Activated CD8-positive, alpha-beta memory T cell treated with anti-CD3 and anti-CD28 coated beads, Interleukin-2, amount 50 U/mL, for 1 hour (primary cell): ENCODE data around the gene CLMP.

ENCODE experiments used
- DNase-seq: peaks from one replicate; pipeline ENCODE4 v3.0.0-alpha.2; 2020; ENCODE audit errors: extremely low read depth

The CLMP gene

GRCh38 chr11:123056835-123057491 lies 138.1 kb downstream of the CLMP start:
- DNase-seq, result no peak

- no peak for DNase-seq
Observed at GRCh38 chr11:123055191-123055901, 139.7 kb downstream of the CLMP start.

GRCh38 chr11:123054301-123055065 lies 140.6 kb downstream of the CLMP start:
- no peak for DNase-seq

DNA sequence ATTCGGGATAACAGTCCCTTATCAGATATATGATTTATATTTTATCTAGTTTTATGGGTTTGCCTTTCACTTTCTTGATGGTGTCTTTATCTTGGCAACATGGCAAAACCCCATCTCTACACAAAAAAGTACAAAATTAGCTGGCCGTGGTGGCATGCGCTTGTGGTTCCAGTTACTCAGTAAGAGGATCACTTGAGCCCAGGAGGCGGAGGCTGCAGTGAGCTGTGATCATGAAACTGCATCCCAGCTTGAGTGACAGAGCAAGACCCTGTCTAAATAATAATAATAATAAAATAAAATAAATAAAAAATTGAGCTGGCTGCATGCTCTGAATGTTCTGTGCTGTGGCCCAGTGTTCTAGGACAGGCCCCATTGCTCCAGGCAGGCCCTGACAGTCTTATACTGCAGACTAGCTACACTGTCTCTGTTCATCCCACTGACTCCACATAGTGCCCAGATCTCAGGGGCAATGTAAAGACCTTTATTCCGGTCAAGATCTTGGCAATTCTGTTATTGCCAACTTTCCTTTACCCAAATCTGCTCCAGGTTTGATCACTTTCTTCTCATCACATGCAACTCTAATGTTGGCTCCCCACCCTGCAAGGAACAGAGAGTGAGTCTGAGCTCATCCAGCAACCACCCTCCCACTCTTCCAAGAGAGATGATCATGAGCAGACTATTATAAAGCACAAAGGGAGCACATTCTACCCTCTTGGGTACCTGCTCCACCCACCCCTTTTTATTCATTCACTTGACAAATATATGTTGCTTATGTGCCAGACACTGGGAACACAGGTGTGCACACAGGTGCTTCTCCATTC lies 141.9 kb downstream of the CLMP start:
- DNase-seq, result no peak

GRCh38 chr11:123051634-123052033 lies 143.4 kb downstream of the CLMP start:
- DNase-seq, result no peak

- DNase-seq, result no peak
Observed at GRCh38 chr11:123051146-123051545, 143.9 kb downstream of the CLMP start.

- DNase-seq, result no peak
Observed at GRCh38 chr11:123047947-123048293, 147.1 kb downstream of the CLMP start.

GRCh38 chr11:123047266-123047946 lies 147.6 kb downstream of the CLMP start:
- no peak for DNase-seq

DNA sequence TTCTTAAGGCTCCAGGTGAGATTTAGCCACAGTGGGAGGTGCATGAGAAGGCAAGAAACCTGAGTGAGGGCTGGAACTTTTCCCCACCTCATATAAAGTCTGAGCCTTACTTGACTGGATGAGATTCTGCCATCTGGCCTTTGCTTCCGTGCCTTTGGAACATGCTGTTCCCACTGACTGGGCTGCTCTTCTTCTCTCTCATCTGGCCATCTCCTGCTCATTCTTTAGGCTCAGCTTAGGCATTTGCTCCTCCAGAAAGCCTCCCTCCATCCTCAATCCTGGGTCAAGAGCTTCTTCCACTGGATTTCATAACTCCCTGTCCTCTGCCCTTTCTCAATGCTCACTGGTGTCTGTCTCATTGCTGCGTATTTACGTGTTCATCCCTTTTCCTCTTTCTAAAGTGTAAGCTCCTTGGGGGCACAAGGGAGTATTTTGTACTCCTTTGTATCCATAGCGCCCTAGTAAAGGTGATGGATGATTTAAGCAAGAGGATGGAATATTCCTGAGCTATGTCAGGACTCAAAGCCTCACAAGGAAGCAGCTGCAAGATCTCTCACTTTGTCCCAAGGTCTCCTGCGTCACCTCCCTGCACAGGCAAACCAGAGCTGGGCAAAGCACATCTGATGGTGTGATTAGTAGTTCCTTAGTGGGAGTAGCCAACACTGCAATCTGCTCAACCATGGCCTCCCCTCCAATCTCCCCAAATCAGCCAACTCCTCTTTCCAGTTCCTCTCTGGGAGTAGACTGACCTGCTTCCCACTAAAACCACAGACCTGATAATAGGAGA lies 148.4 kb downstream of the CLMP start:
- no peak for DNase-seq

DNA sequence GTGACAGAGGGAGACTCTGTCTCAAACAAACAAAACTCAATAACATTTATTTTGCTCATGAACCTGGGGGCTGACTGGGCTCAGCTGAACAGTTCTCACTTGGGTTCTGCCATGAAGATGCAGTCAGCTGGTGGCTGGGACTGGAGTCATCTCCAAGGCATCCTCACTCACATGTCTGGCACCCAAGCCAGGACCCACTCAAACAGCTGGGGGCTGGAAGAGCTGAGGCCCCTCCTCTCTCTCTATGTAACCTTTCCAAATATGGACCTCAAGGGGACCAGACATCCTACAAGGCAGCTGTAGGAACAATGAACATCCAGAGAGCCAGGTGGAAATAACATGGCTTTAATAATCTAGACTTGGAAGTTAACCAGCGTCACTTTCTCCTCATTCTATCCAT lies 149.9 kb downstream of the CLMP start:
- no peak for DNase-seq

- DNase-seq, result no peak
Observed at GRCh38 chr11:123041185-123041584, 153.9 kb downstream of the CLMP start.

GRCh38 chr11:123040111-123040432 lies 155.0 kb downstream of the CLMP start:
- no peak for DNase-seq

DNA sequence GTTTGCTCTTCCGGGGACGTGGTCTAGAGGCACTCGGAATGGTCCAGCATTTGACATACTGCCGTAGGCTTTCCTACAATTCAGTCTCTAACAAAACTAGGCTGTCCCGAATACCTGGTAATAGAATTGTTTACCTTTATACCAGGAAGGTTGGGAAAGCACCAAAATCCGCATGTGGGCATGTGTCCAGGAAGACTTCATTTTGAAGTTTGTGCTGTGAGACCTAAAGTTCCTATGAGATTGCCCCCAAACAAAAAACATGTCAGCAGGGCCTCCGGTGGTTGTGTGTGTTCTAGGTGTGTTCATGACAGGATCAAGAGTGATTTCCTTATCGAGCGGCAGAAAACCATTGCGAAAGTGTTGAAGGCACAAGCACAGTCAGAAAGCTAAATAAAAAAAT lies 159.2 kb downstream of the CLMP start:
- DNase-seq, result no peak

GRCh38 chr11:123034597-123034996 lies 160.5 kb downstream of the CLMP start:
- no peak for DNase-seq

DNA sequence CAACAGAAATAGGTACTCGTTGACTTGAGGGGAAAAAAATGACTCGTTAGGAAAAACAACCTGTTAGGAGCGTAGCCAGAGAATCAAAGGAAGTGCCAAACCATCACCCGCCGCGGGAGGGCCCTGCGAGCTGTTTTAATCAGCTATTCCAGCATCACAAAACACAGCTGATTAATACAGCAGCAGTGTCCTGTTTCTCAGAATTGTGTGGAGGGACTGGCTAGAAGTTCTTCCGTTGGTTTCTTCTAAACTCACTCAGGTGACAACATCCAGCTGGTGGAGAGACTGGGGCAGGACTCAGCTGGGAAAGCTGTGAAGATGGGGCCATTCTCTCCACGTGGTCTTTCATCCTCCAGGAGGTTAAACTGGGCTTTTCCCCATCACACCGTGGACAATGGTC lies 161.2 kb downstream of the CLMP start:
- DNase-seq, result no peak

GRCh38 chr11:123030517-123030916 lies 164.5 kb downstream of the CLMP start:
- DNase-seq, result no peak

- DNase-seq, result no peak
Observed at GRCh38 chr11:123020968-123021367, 174.1 kb downstream of the CLMP start.
